Raji (cell line): ENCODE measurements around the gene EFNA3.
A peak's percentile ranks its signal among the peaks of the same experiment; 100 is the strongest.

Experiments
- POLR2A ChIP-seq: IDR thresholded peaks from 2 replicates; pipeline ENCODE4 v1.6.1; 2011; ENCODE audit warnings: low read depth, low read length, control low read depth; ENCODE audit not compliant: insufficient read depth

Gene EFNA3

DNA sequence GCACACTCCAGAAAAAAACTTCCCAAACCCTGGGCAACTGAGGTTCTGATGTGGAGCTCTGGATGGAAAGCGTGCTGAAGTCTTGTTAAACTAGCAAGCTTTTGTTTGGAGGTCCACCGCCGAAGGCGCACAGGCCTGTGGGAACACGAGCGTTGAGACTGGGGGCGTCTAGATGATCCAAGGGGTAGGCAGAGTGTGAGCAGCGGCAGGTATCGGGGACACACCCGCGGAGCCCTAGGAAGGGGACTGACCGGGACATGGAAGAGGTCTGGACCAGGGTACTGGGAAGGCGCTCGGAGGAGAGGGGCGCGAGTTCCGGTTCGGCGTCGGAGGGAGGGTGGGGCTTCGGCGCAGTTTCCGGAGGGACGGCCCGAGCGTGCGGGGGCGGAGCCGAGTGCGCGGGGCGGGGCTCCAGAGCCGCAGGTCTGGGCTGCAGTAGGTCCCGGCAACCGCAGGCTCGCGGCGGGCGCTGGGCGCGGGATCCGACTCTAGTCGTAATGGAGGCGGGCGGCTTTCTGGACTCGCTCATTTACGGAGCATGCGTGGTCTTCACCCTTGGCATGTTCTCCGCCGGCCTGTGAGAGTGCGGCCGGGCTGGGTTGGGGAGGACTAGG, 56.9 kb downstream of the EFNA3 start, which contains the start of gene SLC50A1:
SLC50A1 (plus strand) TSS at position 438 of the 614 bp plus-strand sequence; CDS start at position 498, 60 bp downstream.
- peak; percentile 94 for TF ChIP-seq POLR2A

GRCh38 chr1:155136748-155137147, 58.1 kb downstream of the EFNA3 start:
- TF ChIP-seq POLR2A: peak; percentile 43; the same call in 1 of the 2 replicates
